Measurements from ENCODE around the gene MEIS1.

The MEIS1 gene

GRCh38 chr2:66519264-66519843 lies 84.4 kb downstream of the MEIS1 start:
- Histone ChIP-seq H3K36me3 (replicated peaks) (no peaks in the 10 kb centered on the region), H3K4me3 (ENCODE audit: low read depth, low read length) (no peak overlapping the region), H3K27ac (no peak overlapping the region), H3K27me3 (replicated peaks) (peaks cover 2% of the 10 kb centered on the region)
- no peak for DNase-seq
- in situ Hi-C loops (cut with HindIII; ENCODE audit: low pct_ligation_motif_present, low sequenced_read_pairs) = no loop called here
- TF ChIP-seq CTCF (IDR thresholded peaks at IDR 0.05; ENCODE audit: low read depth, low read length, missing control alignments) = no peak

- no peak for TF ChIP-seq CTCF (IDR thresholded peaks at IDR 0.05; ENCODE audit: low read depth, low read length, missing control alignments)
- H3K36me3 ChIP-seq (replicated peaks) = no peaks in the 10 kb centered on the region
- DNase-seq = no peak
- H3K4me3 ChIP-seq (ENCODE audit: low read depth, low read length) = no peak overlapping the region
- no peak overlapping the region for H3K27ac ChIP-seq
- peaks cover 2% of the 10 kb centered on the region for H3K27me3 ChIP-seq (replicated peaks)
- in situ Hi-C loops (cut with HindIII; ENCODE audit: low pct_ligation_motif_present, low sequenced_read_pairs) = no loop called here
Measured at GRCh38 chr2:66521291-66521922, 86.5 kb downstream of the MEIS1 start.

GRCh38 chr2:66522611-66523376 lies 87.9 kb downstream of the MEIS1 start:
- in situ Hi-C loops (cut with HindIII; ENCODE audit: low pct_ligation_motif_present, low sequenced_read_pairs) = no loop called here

GRCh38 chr2:66523377-66523969 lies 88.5 kb downstream of the MEIS1 start:
- DNase-seq = no peak
- Histone ChIP-seq H3K27me3 (replicated peaks) (no peaks in the 10 kb centered on the region), H3K36me3 (replicated peaks) (no peaks in the 10 kb centered on the region), H3K27ac (no peak overlapping the region), H3K4me3 (ENCODE audit: low read depth, low read length) (no peak overlapping the region)
- no peak for TF ChIP-seq CTCF (IDR thresholded peaks at IDR 0.05; ENCODE audit: low read depth, low read length, missing control alignments)
- in situ Hi-C loops (cut with HindIII; ENCODE audit: low pct_ligation_motif_present, low sequenced_read_pairs) = no loop called here

More at GRCh38 chr2:66522611-66523376, 87.9 kb downstream of the MEIS1 start:
- DNase-seq = no peak
- Histone ChIP-seq H3K36me3 (replicated peaks) (no peaks in the 10 kb centered on the region), H3K27me3 (replicated peaks) (no peaks in the 10 kb centered on the region), H3K4me3 (ENCODE audit: low read depth, low read length) (no peak overlapping the region), H3K27ac (no peak overlapping the region)
- no peak for TF ChIP-seq CTCF (IDR thresholded peaks at IDR 0.05; ENCODE audit: low read depth, low read length, missing control alignments)

GRCh38 chr2:66523990-66524389 lies 89.1 kb downstream of the MEIS1 start:
- H3K4me3 ChIP-seq (ENCODE audit: low read depth, low read length) = no peak overlapping the region
- in situ Hi-C loops (cut with HindIII; ENCODE audit: low pct_ligation_motif_present, low sequenced_read_pairs) = no loop called here

More at GRCh38 chr2:66523990-66524389, 89.1 kb downstream of the MEIS1 start:
- H3K27me3 ChIP-seq (replicated peaks) = no peaks in the 10 kb centered on the region
- H3K27ac ChIP-seq = no peak overlapping the region
- no peak for DNase-seq
- H3K36me3 ChIP-seq (replicated peaks) = no peaks in the 10 kb centered on the region
- no peak for TF ChIP-seq CTCF (IDR thresholded peaks at IDR 0.05; ENCODE audit: low read depth, low read length, missing control alignments)

All from brain microvascular endothelial cell (primary cell).